Left renal cortex interstitium (tissue), 4 donors: ENCODE data around the gene MMP3. TPM values are rescaled to one million over a fixed set of nuclear protein-coding genes. Genes with fewer than 3 reads are reported as not detected.

Experiments used
- DNase-seq, 4 donors: peaks; one replicate each; pipeline ENCODE4 v3.0.0-alpha.2; 2013; ENCODE audit warnings: low read depth in 4 of 4, low spot score in 2 of 4, missing footprints in 1 of 4
- polyA plus RNA-seq, 4 donors: library from polyadenylated mRNA; unstranded; fragments of 120-200 nt; gene quantifications; one replicate each; pipeline ENCODE4 v1.2.1, GENCODE V29; 2013; ENCODE audit not compliant: insufficient read length in 4 of 4

The MMP3 gene
- polyA plus RNA-seq, 4 donors: 0.25 TPM; not detected in 3

DNA sequence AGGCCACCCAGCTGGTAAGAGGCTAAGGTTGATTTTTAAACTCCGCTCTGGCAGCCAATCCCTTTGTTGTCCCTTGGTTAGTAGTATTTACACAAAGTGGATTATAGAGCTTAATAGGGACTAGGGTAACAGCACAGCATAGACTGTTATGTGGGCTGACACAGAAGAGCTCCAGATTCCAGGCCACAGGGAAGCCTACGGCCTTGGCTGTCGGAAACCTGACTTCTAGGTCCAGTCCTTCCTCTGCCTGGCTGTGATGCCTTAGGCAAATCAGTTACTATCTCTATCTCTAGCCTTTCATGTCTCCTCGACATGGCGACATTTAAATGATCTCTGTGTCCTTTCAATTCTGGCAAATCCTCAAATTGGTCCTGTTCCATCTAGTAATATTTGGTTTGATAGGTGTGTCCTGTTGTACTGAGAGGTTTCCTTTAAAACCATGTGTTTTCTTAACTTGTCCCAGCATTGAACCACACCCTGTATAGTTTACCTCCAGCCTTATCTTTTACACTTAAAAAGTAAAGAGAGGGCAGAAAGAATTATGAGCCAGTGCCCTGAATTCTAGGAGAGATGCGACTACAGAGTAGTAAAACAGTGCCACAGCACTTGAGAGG lies 49.6 kb downstream of the MMP3 start:
- DNase-seq: no peak

DNA sequence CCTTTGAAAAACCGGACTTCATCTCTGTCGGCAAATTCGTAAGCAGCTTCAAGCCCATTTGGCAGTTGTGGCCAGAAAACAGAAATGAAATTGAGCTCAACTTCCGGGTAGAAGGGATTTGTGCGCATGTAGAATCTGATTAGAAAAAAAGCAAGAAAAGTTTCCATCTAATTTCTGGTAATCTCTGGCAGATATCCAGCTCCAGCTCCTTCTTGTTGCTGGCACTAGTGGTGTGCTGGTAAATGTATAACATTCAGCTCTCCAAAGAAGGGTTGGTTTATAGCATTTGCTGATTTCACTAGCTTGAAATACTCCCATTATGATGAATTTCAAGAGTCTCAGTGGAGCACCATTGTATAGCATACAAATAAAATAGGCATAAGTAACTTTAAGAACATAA lies 50.8 kb downstream of the MMP3 start:
- no peak for DNase-seq

DNA sequence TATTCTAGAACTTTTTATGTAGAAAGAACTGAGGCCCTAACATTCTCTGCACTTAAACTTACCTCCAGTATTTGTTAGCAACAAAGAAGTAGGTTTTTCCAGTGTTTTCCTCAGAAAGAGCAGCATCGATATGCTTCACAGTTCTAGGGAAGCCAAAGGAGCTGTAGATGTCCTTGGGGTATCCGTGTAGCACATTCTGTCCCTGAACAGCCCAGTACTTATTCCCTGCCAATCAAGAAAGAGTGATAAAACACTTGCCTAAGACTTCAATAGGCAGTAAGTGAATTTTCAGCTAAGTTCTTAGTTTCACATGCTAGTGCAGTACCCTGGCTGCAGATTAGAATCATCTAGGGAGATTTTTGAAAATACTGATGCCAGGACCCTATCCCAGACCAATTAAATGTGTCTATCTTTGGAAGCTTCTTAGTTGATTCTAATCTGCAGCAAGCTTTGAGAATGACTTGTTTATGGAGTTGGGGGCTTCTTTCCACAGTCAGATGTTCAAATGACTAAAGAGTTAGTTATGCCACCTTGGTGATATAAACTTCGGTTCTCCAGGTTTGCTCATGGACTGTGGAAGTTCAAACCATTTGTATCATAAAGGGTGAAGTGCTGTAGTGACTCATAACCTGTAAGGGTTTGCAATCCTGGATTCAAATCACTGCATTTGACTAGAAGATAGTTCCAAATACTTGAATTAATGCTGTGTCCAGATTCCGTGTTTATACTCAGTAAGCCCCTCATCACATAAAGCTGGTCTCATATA lies 52.0 kb downstream of the MMP3 start:
- no peak for DNase-seq

DNA sequence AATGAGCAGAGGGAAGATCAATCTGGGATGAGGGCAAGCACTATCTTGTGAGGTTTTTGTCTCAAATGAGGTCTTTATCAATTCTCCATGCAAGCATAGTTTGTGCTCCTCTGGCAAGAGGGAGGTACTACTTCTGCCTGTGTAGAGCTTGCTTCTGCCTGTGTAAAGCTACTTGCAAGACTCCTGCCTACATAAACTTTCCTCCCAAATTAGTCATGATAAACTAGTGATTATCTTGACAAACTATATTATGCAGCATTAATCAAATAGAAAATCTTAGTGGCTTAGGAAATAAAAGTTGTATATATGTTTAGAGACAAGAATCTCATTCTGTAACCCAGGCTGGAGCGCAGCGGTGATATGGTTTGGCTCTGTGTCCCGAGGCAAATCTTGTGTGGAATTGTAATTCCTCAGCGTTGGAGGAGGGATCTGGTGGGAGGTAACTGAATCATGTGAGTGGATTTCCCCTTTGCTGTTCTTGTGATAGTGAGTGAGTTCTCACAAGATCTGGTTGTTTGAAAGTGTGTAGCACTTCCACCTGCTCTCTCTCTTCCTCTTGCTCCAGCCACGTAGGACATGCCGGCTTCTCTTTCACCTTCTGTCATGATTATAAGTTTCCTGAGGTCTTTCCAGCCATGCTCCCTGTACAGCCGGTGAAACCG lies 54.9 kb downstream of the MMP3 start:
- DNase-seq: no peak

Other genes with a start within 250 kb of the MMP3 start
- not detected for gene MMP20, start 218.3 kb downstream of the MMP3 start, polyA plus RNA-seq
- not detected for gene MMP27, start 137.8 kb downstream of the MMP3 start, polyA plus RNA-seq
- under 1 TPM in 3 of 4 donors, not detected in 1; 0.05 to 0.07 (median 0.06) TPM for gene MMP8, start 118.7 kb downstream of the MMP3 start, polyA plus RNA-seq
- gene MMP10, start 63.0 kb downstream of the MMP3 start, polyA plus RNA-seq: under 1 TPM in 2 of 4 donors, not detected in 2; 0.11 to 0.30 TPM
- under 1 TPM; 0.08 to 0.35 (median 0.22) TPM for gene MMP1, start 45.4 kb downstream of the MMP3 start, polyA plus RNA-seq
- 1 to 10 TPM; 1.8 to 5.1 (median 2.9) TPM for gene MMP12, start 31.4 kb upstream of the MMP3 start, polyA plus RNA-seq
- gene MMP13, start 112.1 kb upstream of the MMP3 start, polyA plus RNA-seq: under 1 TPM in 1 of 4 donors, not detected in 3; 0.13 TPM
- gene DCUN1D5, start 248.6 kb upstream of the MMP3 start, polyA plus RNA-seq: 10 to 100 TPM; 32.3 to 40.0 (median 37.1) TPM